Testis (tissue), 2 donors: ENCODE results near the gene ENTPD7.

Source experiments
- POLR2A ChIP-seq: fragments of 450-650 bp; IDR thresholded peaks from one replicate; pipeline ENCODE4 v1.6.1; 2017; ENCODE audit warnings: antibody characterized with exemption, mild to moderate bottlenecking, moderate library complexity
- TF ChIP-seq, protein P1 (sequence below), 3 experiments: fragments of 450-650 bp in 2 of 3; fragments of 200-600 bp in 1 of 3; sonication (generic) in 1 of 3; IDR thresholded peaks; one replicate each; pipeline ENCODE4 v1.5.1; 2016 to 2019; ENCODE audit warnings: antibody characterized with exemption in 3 of 3, mild to moderate bottlenecking in 2 of 3, moderate library complexity in 1 of 3

DNA sequence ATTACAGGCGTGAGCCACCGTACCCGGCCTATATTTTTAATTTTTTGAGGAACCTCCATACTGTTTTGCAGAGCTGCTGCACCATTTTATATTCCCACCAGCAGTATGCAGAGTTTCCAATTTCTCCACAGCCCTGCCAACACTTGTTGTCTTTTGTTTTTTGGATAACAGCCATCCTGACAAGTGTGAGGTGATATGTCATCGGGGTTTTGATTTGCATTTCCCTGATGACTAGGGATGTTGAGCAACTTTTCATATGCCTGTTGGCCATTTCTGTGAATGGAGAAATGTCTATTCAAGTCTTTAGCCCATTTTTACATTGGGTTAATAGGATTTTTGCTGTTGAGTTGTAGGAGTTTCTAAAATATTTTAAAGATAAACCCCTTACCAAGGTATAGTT is 22.2 kb downstream of the ENTPD7 start:
- TF ChIP-seq, protein P1, sequence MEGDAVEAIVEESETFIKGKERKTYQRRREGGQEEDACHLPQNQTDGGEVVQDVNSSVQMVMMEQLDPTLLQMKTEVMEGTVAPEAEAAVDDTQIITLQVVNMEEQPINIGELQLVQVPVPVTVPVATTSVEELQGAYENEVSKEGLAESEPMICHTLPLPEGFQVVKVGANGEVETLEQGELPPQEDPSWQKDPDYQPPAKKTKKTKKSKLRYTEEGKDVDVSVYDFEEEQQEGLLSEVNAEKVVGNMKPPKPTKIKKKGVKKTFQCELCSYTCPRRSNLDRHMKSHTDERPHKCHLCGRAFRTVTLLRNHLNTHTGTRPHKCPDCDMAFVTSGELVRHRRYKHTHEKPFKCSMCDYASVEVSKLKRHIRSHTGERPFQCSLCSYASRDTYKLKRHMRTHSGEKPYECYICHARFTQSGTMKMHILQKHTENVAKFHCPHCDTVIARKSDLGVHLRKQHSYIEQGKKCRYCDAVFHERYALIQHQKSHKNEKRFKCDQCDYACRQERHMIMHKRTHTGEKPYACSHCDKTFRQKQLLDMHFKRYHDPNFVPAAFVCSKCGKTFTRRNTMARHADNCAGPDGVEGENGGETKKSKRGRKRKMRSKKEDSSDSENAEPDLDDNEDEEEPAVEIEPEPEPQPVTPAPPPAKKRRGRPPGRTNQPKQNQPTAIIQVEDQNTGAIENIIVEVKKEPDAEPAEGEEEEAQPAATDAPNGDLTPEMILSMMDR (IDR thresholded peaks at IDR 0.05) = no peak
- no peak for TF ChIP-seq POLR2A
